Subcutaneous adipose tissue (tissue), 4 donors: ENCODE measurements around the gene ZFAND6. TPM values are rescaled to one million over a fixed set of nuclear protein-coding genes. Genes with fewer than 3 reads are reported as not detected.

ENCODE experiments used
- total RNA-seq, 4 donors: library from RNA; depleted of rRNA; stranded (reverse); fragments of >200 nt; gene quantifications; one replicate each; pipeline ENCODE4 v1.1.0, GENCODE V29; 2016
- TF ChIP-seq, protein P1 (sequence below): fragments of 450-650 bp; IDR thresholded peaks from one replicate; pipeline ENCODE4 v1.5.1; 2016; ENCODE audit warnings: low read depth, mild to moderate bottlenecking, control low read depth, antibody characterized with exemption, moderate library complexity

ZFAND6 gene
- total RNA-seq, 4 donors from 2014 or later, result 107 to 155 (median 140) TPM

GRCh38 chr15:80026310-80026709 is 33.2 kb upstream of the ZFAND6 start:
- TF ChIP-seq, protein P1, sequence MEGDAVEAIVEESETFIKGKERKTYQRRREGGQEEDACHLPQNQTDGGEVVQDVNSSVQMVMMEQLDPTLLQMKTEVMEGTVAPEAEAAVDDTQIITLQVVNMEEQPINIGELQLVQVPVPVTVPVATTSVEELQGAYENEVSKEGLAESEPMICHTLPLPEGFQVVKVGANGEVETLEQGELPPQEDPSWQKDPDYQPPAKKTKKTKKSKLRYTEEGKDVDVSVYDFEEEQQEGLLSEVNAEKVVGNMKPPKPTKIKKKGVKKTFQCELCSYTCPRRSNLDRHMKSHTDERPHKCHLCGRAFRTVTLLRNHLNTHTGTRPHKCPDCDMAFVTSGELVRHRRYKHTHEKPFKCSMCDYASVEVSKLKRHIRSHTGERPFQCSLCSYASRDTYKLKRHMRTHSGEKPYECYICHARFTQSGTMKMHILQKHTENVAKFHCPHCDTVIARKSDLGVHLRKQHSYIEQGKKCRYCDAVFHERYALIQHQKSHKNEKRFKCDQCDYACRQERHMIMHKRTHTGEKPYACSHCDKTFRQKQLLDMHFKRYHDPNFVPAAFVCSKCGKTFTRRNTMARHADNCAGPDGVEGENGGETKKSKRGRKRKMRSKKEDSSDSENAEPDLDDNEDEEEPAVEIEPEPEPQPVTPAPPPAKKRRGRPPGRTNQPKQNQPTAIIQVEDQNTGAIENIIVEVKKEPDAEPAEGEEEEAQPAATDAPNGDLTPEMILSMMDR, result no peak

DNA sequence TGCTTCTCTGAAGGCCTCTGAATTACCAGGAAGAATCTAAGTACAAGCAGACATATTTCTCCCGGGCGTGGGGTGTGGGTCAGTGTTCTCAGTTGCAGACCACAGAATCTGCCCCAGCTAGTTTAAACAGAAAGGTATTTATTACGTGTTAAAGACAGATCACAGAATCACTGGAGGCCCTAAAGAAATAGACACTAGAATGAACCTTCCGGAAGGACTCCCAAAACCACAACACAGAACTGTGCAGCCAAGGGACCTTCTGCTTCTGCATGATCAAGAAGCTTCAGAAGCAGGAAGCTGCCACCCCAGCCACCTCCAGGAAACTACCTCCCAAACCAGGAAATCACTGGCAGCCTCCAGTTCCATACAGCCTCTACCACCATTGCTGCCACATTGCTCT is 32.7 kb upstream of the ZFAND6 start:
- TF ChIP-seq, protein P1, result no peak

- TF ChIP-seq, protein P1, result no peak
These were observed 30.5 kb upstream of the ZFAND6 start for GRCh38 chr15:80028937-80029336.

GRCh38 chr15:80031841-80032240 is 27.6 kb upstream of the ZFAND6 start:
- TF ChIP-seq, protein P1, result no peak

- TF ChIP-seq, protein P1, result no peak
These were observed 24.8 kb upstream of the ZFAND6 start for GRCh38 chr15:80034629-80035028.

DNA sequence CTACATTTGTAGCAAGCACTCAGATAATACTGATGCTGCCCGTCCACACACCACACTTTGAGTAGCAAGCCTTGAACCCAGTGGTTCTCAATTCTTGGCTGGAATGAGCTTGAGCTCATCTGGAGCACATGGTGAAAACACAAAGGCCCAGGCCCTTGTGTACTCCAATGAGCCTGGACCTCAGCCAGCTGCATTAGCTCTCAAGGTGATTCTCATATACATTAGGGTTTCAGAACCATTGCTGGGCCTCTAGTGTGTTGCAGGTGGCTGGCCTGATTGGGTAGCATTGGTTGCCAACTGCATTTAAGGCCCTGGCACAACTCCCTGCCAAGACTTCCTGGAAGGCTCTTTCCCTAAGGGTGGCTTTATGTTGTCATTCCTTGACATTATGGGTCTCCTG is 23.4 kb upstream of the ZFAND6 start:
- TF ChIP-seq, protein P1, result no peak

- TF ChIP-seq, protein P1, result no peak
These were observed 17.8 kb upstream of the ZFAND6 start for GRCh38 chr15:80041494-80042253.
